Measurements from ENCODE around the gene MESP1.

DNA sequence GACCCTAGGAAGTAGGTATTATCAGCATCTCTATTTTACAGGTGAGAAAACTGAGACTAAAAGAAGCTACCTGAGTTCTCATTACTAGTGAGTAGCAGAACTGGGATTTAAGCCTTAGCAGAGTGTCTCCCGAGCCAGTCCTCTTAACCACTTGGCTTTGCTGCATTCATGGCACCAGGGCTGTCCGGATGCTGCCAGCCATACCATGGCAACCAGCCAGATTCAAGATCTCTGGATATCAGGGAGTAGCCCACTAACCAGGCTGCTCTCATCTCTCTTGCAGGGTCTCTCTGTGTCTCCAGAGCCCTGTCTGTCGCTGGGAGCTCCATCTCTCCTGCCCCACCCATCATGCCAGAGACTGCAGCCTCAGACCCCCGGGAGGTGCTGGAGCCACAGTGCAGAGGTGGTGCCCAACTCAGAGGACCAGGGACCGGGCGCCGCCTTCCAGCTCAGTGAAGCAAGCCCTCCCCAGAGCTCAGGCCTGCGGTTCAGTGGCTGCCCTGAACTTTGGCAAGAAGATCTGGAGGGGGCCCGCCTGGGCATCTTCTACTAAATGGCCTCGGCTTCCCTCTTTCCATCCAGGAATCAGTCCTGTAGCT is 26.8 kb upstream of the MESP1 start:
- no peak for TF ChIP-seq POLR2A (IDR thresholded peaks at IDR 0.05)
- TF ChIP-seq, protein P1, sequence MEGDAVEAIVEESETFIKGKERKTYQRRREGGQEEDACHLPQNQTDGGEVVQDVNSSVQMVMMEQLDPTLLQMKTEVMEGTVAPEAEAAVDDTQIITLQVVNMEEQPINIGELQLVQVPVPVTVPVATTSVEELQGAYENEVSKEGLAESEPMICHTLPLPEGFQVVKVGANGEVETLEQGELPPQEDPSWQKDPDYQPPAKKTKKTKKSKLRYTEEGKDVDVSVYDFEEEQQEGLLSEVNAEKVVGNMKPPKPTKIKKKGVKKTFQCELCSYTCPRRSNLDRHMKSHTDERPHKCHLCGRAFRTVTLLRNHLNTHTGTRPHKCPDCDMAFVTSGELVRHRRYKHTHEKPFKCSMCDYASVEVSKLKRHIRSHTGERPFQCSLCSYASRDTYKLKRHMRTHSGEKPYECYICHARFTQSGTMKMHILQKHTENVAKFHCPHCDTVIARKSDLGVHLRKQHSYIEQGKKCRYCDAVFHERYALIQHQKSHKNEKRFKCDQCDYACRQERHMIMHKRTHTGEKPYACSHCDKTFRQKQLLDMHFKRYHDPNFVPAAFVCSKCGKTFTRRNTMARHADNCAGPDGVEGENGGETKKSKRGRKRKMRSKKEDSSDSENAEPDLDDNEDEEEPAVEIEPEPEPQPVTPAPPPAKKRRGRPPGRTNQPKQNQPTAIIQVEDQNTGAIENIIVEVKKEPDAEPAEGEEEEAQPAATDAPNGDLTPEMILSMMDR (IDR thresholded peaks at IDR 0.05), result no peak

All from right lobe of liver (tissue), 4 donors.